ENCODE measurements around the gene TAS2R43.
A peak's percentile ranks its signal among the peaks of the same experiment; 100 is the strongest.
"Not testable (repeated sequence)": the region's sequence is repeated elsewhere in the genome, so short reads cannot be mapped to it uniquely, and the experiment has no call there.

TAS2R43 gene

GRCh38 chr12:11092128-11092527, at the start of gene TAS2R43:
Gene TAS2R43, minus strand, starts transcription at chr12:11092313. Its CDS starts 84 bp downstream, at chr12:11092229.
- FAIRE-seq = no peak
- no peak for DNase-seq (ENCODE audit: low spot score)

GRCh38 chr12:11136075-11136474, 44.0 kb upstream of the TAS2R43 start:
- FAIRE-seq = no peak
- DNase-seq (ENCODE audit: low spot score) = no peak

- FAIRE-seq = no peak
- no peak for DNase-seq (ENCODE audit: low spot score)
Measured at GRCh38 chr12:11134305-11134704, 42.2 kb upstream of the TAS2R43 start, which contains the start of gene TAS2R30. Gene TAS2R30, minus strand, starts transcription at chr12:11134644. Its CDS starts 400 bp downstream, at chr12:11134244.

GRCh38 chr12:11133816-11134215, 41.7 kb upstream of the TAS2R43 start:
- FAIRE-seq = no peak
- DNase-seq (ENCODE audit: low spot score) = no peak

- FAIRE-seq (no peak), DNase-seq (ENCODE audit: low spot score) (no peak)
Measured at GRCh38 chr12:11133162-11133561, 41.0 kb upstream of the TAS2R43 start.

GRCh38 chr12:11130999-11131398, 38.9 kb upstream of the TAS2R43 start:
- DNase-seq (ENCODE audit: low spot score) (no peak), FAIRE-seq (peak; percentile 79)

GRCh38 chr12:11130382-11130781, 38.3 kb upstream of the TAS2R43 start:
- no peak for DNase-seq (ENCODE audit: low spot score)
- peak; percentile 13 for FAIRE-seq

GRCh38 chr12:11114130-11114529, 22.0 kb upstream of the TAS2R43 start:
- not testable (repeated sequence) for DNase-seq (ENCODE audit: low spot score); FAIRE-seq

- FAIRE-seq = not testable (repeated sequence)
Measured at GRCh38 chr12:11111213-11111612, 19.1 kb upstream of the TAS2R43 start.

GRCh38 chr12:11108862-11109261, 16.7 kb upstream of the TAS2R43 start:
- no peak for DNase-seq (ENCODE audit: low spot score)
- no peak for FAIRE-seq

More at GRCh38 chr12:11111213-11111612, 19.1 kb upstream of the TAS2R43 start:
- DNase-seq (ENCODE audit: low spot score) = not testable (repeated sequence)

- FAIRE-seq = no peak
- no peak for DNase-seq (ENCODE audit: low spot score)
Measured at GRCh38 chr12:11107719-11108118, 15.6 kb upstream of the TAS2R43 start.

- FAIRE-seq (no peak), DNase-seq (ENCODE audit: low spot score) (no peak)
Measured at GRCh38 chr12:11106288-11106687, 14.2 kb upstream of the TAS2R43 start.

GRCh38 chr12:11105546-11105945, 13.4 kb upstream of the TAS2R43 start:
- DNase-seq (ENCODE audit: low spot score) (no peak), FAIRE-seq (no peak)

- not testable (repeated sequence) for FAIRE-seq; DNase-seq (ENCODE audit: low spot score)
Measured at GRCh38 chr12:11094910-11095309, 2.8 kb upstream of the TAS2R43 start.

GRCh38 chr12:11089246-11089645, 2.9 kb downstream of the TAS2R43 start:
- FAIRE-seq (no peak), DNase-seq (ENCODE audit: low spot score) (no peak)

- FAIRE-seq (no peak), DNase-seq (ENCODE audit: low spot score) (no peak)
Measured at GRCh38 chr12:11085419-11085818, 6.7 kb downstream of the TAS2R43 start.

GRCh38 chr12:11081987-11082386, 10.1 kb downstream of the TAS2R43 start:
- no peak for FAIRE-seq
- DNase-seq (ENCODE audit: low spot score) = no peak

- FAIRE-seq = no peak
- DNase-seq (ENCODE audit: low spot score) = no peak
Measured at GRCh38 chr12:11078246-11078645, 13.9 kb downstream of the TAS2R43 start.

GRCh38 chr12:11075642-11076041, 16.5 kb downstream of the TAS2R43 start:
- no peak for DNase-seq (ENCODE audit: low spot score)
- no peak for FAIRE-seq

GRCh38 chr12:11071414-11071813, 20.7 kb downstream of the TAS2R43 start:
- no peak for DNase-seq (ENCODE audit: low spot score)
- no peak for FAIRE-seq

- no peak for DNase-seq (ENCODE audit: low spot score)
- no peak for FAIRE-seq
Measured at GRCh38 chr12:11070999-11071398, 21.1 kb downstream of the TAS2R43 start.

GRCh38 chr12:11069854-11070365, 22.2 kb downstream of the TAS2R43 start:
- FAIRE-seq (no peak), DNase-seq (ENCODE audit: low spot score) (no peak)

- FAIRE-seq (no peak), DNase-seq (ENCODE audit: low spot score) (no peak)
Measured at GRCh38 chr12:11067514-11067913, 24.6 kb downstream of the TAS2R43 start.

GRCh38 chr12:11062194-11062593, 29.9 kb downstream of the TAS2R43 start, which contains the start of gene TAS2R46:
Gene TAS2R46, minus strand, starts transcription at chr12:11062294. Its CDS starts 0 bp downstream, at chr12:11062294.
- FAIRE-seq; DNase-seq (ENCODE audit: low spot score): not testable (repeated sequence)

Data from urothelium cell line (cell line).